CD4-positive, alpha-beta T cell treated with Interleukin-6 at 100 ng/mL for 8 hours (primary cell): ENCODE data around the gene ZNF236.
A peak's percentile ranks its signal among the peaks of the same experiment; 100 is the strongest.
"Not testable (repeated sequence)": the region's sequence is repeated elsewhere in the genome, so short reads cannot be mapped to it uniquely, and the experiment has no call there.

Experiments used
- DNase-seq: peaks from one replicate; pipeline ENCODE4 v3.0.0-alpha.2; 2020; ENCODE audit warnings: mixed read lengths, low spot score

The ZNF236 gene

DNA sequence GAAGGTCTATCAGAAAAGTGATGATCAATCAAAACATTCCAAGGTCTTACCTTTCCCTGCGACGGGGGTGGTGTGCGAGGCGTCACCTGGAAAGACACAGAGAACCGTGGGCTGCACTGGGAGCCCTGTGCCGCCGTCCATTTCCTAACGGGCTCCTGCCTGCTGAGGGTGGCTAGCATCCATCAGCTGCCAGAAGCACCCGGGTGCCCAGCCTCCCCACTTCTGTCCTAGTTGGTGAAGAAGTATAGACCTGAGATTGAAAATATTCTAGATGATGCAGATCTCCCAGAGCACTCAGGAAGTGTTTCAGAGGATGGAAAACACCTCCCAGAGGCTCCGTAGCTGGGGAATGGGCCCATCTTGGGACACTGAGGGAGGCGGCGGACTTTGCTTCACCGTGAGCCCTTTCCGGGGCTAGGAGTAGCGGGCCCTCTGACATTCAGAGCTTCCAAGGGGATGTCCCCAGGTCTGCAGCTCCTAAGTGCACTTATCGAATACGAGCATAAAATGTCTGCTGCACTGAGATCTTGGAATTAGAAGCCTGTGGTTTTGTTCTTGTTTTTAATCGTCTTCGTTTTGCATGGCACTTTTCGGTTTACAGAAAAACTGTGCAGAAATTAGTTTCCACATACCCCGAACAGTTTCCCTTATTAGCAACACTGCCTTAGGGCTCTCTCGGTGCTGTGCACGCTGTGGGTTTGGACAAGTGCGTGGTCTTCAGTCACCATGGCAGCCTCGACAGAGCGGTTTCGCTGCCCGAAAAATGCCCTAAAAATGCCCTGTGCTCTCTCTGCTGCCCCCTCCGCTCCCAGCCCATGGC is 166.7 kb downstream of the ZNF236 start:
- DNase-seq: no peak

DNA sequence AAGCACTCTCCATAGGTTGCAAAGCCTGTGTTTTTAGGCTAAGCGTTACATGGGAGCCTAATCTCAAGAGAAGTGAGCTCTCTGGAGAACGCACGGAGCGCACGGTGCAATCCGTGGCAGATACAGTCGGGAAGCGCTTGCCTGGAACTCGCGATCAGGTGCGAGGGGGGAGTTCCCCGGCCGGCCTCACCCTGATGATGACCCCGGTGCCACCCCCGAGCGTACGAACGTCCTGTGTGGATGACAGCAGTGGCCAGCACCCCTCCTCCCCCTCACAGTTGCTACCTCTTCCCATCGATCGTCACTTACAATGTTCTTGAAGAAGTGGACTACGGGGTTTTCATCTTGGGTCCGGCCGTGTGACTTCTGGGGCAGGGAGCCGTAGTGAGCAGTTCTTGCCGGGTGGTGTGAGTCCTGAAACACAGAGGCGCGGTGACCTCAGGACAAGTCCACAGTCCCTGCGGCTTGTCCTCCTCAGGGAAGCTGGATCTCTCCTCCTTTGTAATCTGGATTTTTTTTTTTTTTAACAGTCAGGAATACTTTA is 167.4 kb downstream of the ZNF236 start:
- no peak for DNase-seq

DNA sequence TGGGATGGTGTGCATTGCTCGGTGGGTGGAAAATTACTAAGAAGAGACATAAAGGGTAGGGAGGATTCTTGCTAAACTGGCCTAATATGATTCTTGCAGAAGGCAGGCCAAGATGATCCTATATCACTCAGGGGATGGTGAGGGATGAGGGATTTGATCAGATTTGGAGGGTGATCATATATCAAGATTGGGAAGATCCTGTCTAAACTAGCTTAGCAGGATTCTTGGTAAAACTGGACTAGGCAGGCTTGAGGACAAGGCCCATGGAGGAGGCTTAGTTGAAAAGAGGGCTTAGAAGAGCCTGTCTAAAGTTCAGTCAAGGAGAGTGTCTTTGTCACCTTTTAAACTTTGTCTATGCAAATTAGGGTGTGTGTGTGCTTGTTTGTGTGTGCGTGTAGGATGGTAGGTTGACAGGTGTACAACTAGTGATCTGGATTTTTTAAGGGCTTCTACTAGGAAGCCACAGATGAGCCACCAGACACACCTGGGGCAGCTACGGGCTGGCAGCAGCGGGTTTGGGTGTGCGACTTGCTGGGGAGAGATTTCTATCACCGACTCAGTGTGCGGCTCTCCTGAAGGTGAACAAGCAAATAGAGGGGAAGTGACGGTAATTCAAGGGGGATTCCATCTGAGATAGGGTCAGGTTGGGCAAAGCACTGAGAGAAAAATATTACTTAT is 168.1 kb downstream of the ZNF236 start:
- not testable (repeated sequence) for DNase-seq

DNA sequence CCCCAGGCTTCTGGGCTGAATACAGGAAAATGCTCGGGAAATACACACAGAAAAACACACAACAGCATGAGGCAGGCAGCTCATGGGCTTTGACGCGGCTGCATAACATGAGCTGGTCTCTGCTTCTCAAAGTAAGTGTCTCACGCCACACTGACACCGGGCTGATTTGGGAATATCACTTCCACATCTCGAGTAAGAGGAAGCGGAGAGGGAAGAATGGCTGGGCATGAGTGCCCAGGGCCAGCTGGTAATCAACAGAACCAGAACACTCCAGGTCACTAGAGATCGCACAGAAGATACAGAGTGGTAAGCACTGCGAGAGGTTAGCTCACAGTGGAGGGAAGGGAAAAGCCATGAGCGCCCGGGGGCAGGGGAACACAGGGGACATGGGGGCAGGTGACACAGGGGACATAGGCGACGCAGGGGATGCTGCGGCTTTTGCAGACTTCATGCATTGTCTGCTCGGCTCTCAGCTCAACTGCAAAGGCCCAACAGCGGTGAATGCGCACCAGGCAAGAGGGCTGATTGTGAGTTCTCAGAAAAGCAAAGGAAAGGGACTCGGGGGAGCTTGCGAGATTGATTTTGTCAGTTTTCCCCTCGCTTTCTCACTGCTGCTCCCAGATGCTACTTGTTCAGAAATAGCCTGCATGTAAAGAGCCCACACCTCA is 168.8 kb downstream of the ZNF236 start:
- no peak for DNase-seq

DNA sequence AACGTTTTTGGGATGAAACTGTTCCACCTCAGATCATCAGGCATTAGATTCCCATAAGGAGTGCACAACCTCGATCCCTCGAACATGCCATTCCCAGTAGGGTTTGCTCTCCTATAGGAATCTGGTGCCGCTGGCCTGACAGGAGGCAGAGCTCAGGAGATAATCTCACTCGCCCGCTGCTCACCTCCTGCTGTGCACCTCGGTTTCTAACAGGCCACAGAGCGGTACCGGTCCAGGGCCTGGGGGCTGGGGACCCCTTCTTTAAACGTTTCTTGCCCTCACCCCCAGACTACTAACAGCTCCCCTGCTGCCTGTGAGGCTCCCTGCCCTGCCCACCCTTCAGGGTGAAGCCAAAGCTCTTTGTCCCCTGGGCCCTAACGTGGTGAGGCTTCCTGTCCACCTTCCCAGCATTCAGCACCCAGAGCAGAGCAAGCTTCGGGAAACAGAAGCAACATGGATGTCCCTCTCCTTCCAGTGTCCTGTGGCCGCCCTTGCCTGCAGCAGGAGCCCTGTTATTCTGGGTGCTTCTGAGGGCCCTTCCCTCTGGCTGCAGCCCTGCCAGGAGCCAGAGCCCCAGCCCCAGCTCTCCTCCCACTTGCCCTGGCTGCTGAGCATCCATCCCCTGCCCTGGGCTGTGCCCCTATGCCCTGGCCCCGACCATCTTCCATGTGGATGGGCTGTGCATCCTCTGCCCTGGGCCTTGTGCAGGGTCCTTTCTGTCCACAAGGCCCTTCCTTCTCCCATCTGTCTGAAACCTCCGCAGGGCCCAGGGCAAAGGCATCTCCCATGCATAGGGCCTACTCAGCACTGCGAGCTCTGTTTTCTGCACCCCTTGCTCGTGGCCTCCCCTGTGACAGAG is 170.1 kb downstream of the ZNF236 start:
- DNase-seq: no peak

DNA sequence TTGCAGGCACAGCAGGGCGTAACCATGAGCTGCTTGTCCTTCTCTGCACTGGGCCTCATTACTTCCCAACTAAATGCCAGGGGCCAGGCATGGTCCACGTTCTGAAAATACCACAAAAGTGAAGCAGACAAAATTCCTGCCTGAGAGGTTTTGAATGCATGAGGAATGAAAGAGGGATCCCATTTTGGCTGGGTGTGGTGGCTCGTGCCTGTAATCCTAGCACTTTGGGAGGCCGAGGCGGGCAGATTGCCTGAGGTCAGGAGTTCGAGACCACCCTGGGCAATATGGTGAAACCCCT is 170.7 kb downstream of the ZNF236 start:
- no peak for DNase-seq

DNA sequence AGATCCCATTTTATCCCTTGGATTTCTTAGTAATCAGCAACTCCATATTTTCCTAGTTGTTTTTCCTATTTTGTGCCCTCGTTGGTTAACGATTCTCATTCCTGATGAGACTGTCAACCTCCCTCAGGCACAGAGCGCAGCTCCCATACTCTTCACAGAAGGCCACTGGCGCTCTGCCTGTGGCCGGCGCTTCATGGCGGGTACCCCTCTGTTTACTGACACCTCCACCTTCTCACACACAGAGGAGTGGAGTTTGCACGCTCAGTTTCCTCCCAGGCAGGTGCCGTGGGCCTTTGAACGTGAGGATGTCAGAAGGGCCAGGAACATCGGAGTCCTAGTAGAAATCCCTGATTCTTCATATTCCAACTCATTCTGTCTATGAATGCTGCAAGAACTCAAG is 171.2 kb downstream of the ZNF236 start:
- DNase-seq: no peak

DNA sequence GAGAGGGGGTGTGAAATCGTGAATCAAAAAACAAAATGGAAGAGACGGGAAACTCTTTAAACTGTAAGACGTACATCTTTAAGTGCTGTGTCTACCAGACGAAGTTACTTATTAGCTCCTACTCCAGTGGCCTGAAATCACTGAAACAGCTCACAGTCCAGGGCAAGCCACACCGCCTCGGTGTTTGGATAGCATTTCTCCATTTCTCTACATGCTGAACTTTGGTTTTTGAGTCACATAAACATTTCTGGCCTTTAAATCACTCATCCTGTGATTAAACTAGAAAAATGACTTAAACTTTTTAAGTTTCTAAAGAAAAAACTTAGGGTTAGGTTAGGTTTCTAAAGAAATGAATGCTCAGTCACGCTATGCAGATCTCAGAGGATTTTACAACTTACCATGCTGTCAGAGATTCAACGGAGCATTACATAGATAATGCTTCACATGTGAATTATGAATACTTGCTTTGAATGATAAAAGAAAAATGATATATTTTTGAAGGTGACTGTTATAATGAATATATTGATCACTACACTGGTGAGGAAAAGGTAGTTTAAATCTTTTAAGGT is 171.8 kb downstream of the ZNF236 start:
- DNase-seq: no peak

DNA sequence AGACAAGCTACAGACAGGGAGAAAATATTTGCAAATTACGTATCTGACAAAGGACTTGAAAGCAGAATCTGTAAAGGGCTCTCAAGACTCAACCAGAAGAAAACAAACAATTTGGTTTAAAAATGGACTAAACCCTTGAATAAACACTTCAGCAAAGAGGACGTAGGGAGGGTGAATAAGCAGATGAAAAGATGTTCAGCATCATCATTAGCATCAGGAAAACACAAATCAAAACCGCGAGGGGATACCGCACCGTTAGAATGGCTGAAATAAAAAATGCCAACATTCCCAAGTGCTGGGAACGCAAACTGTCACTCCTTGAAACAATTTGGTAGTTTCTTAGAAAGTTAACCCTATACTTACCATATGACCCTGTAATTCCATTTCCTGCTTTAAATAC is 173.5 kb downstream of the ZNF236 start:
- no peak for DNase-seq

DNA sequence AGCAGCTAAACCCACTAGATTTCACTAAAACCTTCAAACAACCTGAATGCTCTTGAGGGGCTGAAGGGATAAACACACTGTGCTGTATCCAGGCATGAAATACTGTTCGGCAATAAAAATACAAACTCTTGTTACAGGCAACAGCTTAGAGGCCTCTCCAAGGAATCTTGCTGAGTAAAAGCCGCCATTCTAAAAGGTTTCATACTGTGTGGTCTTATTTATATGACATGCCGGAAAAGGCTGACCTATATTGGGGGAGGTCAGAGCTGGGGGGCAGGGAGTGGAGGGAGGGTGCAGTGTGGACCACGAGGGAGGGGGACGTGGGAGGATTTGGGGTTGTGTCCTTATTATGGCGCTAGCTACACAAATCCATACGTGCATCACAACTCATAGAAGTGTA is 174.1 kb downstream of the ZNF236 start:
- no peak for DNase-seq

DNA sequence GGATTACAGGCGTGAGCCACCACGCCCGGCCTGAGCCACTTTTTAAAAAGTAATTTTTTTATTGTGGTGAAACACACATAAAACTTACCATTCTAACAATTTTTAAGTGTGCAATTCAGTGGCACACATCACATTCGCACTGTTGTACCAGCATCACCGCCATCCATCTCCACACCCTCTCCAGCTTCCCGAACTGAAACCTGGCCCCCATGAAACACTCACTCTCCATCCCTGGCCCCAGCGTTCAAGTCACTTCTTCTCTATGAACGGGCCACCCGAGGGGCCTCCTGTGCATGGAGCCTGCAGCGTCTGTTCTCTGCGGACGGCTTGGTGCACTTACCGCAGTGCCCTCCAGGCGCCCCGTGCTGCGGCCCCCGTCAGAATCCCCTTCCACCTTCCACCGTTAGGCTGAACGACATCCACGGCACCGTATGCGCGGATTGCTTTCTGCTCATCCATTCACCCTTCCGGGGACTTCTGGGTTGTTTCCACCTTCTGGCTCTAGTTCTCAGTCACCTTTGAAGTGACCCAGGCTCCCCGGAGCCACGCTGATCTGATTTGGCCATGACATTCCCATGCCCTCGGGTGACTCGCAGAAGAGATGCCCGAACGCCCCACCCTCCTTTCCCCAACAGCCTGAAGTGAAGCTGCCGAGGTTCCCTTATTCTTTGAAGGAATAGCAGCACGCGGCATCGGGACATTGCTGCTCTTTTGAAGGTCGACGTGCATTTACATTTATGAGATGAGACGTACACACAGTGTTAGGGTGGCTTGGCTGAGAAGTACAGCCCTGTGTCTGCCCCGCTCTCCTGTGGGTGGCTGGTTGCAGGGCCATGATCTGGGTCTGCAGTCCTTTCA is 175.8 kb downstream of the ZNF236 start:
- DNase-seq: no peak

DNA sequence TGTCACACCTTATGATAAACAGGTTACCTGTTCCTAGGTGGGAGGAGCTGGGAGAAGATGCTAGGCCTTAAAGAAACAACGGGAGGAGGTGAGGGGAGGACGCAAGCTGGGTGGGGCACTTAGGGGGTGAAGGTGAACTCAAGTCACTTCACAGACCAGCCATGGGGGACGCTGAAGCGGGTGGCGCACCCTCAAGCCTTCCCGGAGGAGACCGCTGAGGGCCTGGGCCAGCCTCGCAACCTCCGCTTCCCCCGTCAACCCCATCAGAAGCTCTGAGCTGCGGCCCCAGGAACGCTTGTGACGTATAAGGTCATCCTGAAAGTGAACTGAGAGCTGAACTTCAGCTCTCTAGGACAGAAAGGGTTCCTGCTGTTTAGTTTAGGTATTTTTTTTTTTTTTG is 176.7 kb downstream of the ZNF236 start:
- DNase-seq: no peak

DNA sequence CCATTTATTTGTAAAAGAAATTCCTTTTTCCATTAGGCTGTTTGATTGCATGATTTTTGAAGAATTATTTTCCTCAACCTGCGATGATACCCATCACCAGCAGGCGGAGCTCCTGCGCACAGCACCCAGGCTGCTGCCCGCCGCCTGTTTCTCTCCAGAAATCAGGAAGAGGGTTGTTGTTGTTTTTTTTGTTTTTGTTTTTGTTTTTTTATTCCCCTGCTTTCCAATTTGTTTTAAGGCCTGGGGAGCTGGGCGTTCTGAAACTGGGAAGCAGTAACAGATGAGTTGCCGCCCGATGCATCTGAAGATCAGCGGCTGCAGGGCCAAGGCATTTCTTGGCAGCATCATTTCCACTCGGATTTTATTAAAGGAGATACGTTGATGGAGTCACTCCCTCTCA is 178.2 kb downstream of the ZNF236 start:
- peak; percentile 18 for DNase-seq

DNA sequence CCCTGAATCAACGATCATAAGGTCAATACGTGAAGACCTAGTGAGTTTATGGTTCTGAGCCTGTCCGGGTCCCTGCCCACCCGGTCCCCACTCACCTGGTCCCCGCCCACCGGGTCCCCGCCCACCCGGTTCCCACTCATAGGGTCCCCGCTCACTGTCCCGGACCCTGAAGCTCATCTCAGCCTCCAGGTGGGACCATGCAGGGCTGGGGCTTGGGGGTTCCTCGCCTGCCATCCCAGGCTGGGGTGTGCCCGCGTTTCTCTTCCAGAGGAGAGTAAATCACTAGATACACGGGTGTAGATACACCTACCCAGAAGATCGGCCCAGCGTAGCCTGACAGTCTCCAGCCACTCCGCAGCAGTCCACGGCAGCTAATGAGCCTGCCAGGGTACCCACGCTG is 178.7 kb downstream of the ZNF236 start:
- no peak for DNase-seq

DNA sequence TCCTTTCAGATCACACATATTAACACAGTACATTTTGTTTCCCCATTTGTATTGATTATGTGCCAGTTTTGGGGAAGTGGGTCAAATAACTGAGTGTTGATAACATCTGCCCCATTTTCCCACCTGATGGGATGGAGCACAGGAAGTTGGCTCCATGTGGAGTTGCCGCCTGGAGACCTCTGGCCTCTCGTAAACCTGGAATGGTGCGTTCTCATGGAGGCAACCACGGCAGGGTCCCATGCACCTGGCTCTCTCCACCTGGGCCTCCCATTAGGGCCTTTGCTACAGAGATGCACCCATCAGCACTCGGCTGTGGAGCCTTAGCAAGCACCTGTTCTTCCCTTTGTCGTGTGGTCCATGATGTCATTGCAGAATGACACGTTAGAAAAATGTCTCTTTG is 179.6 kb downstream of the ZNF236 start:
- no peak for DNase-seq

DNA sequence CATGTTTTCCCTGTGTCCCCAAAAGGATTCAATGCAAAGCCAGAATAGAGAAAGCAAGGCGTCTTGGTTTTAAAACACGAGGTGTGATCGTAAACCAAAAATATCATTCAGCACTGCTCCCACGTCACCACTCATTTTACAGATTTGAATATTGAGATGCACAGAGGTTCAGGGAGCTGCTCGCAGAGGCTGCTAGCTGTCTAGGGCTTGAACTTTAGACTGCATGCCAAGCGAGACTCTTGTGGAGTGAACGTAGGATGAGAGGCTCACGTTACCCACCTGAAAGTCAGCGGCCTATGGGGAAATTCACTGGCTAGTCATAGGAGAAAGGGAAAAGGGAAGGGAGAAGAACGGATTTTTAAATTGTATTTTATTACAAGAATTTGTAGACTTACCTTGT is 180.1 kb downstream of the ZNF236 start:
- no peak for DNase-seq

DNA sequence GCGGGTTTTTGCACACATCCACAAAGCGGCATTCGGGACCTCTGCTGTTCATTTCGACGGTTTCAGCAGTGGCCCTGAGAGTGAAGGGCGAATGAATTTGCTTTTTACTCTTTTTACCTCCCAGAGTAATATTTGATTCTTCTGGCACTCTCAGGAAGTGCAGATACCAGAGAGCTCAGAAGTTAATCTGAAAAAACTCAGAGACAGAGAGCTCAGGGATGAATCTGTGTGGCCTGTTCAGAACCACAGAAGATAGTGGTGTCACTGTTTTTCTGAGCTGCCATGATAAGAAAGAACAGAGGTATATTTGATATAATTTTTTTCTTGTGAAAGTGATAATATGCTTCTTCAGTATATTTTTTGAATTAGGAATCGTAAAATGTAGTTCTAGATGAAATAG is 181.0 kb downstream of the ZNF236 start:
- DNase-seq: no peak

DNA sequence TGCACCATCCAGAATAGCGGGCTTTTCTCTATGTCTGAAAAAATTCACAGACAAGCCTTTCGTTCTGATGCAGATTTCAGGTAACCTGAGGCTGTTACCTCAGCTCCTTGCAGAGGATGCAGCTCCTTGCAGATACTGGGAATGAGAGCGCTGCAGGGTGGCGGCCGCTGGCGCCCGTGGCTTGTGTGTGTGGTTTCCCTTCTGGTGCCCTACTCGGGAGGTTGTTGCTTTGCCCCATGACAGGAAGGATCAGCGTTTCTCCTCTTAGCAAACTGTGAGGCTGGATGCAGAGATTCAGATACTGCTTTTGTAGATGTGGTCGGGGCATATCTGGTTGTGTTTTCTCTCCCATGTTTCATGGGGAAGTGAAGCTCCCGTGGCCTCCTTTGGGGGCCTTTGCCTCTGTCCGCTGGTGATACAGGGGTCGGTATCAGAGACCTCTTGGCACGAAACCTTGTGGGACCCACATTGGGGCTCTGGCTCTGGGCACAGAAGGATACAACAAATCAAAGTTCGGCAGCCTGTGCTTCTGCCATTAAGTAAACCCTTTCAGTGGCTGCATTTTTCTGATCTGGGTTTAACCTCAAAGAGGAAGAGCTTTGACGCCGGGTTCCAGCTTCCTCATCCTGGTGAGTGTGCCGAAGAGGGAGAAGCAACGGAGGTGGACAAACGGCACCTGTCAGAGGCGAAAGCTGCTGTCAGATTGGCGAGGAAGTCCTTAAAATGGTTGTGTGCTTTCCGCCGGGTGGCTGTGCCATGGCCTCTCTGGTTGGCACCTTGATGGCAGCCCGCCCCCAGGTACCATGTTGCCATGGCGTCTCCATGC is 182.4 kb downstream of the ZNF236 start:
- peak; percentile 27 for DNase-seq

DNA sequence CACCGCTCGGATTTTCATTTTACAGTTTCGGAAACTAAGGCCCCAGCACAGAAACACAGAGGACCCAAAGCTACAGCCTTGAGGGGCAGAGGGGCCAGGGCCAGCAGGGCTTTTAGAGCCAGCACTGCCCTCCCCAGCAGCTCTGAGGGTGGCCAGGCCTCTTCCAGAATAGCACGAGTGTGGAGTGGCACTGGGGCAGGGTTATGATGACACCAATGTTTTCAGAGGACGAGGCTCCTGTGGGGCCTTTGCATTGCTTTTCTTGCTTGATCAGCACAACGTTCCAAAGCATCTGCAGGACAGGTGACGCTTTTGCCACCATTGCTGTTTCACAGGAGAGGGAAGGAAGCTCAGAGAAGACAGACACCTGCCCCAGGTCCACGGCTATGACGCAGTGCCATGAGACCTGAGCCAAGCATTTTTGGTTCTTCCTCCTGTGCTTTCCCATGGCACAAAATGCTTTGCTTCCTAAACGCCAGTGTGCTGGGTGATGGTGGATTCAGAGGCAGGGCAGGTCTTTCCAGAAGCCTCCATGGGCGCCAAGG is 183.4 kb downstream of the ZNF236 start:
- no peak for DNase-seq
